Spleen (tissue), 11 donors: ENCODE results near the gene SPP2. TPM values are rescaled to one million over a fixed set of nuclear protein-coding genes. Genes with fewer than 3 reads are reported as not detected.

ENCODE experiments used
- DNase-seq: peaks from one replicate; pipeline ENCODE4 v3.0.0-alpha.2; 2020
- H3K27ac ChIP-seq, 8 donors: fragments of 200-600 bp; sonication (generic) in 7 of 8; 1 replicate in 4 of 8; 2 replicates in 4 of 8; pipeline versions ENCODE4 v1.5.0 to v1.8.0; 2016 to 2021; ENCODE audit warnings: inconsistent platforms in 4 of 8, mild to moderate bottlenecking in 4 of 8, moderate library complexity in 1 of 8
- H3K27me3 ChIP-seq, 7 donors: fragments of 200-600 bp; sonication (generic) in 6 of 7; replicated peaks in 1 of 7; 1 replicate in 4 of 7; 2 replicates in 3 of 7; pipeline versions ENCODE4 v1.5.0 to v1.8.0; 2016 to 2021; ENCODE audit warnings: inconsistent platforms in 3 of 7, mild to moderate bottlenecking in 1 of 7
- H3K36me3 ChIP-seq, 6 donors: fragments of 200-600 bp; sonication (generic) in 5 of 6; 1 replicate in 4 of 6; 2 replicates in 2 of 6; pipeline versions ENCODE4 v1.5.0 to v1.8.0; 2016 to 2021; ENCODE audit warnings: inconsistent platforms in 2 of 6
- H3K4me1 ChIP-seq, 6 donors: fragments of 200-600 bp; sonication (generic) in 5 of 6; 1 replicate in 3 of 6; 2 replicates in 3 of 6; pipeline versions ENCODE4 v1.5.0 to v1.8.0; 2016 to 2021; ENCODE audit warnings: inconsistent platforms in 3 of 6
- H3K4me3 ChIP-seq, 8 donors: fragments of 200-600 bp; sonication (generic) in 7 of 8; 1 replicate in 4 of 8; 2 replicates in 4 of 8; pipeline versions ENCODE4 v1.5.0 to v1.8.0; 2016 to 2021; ENCODE audit warnings: inconsistent platforms in 4 of 8, mild to moderate bottlenecking in 4 of 8, moderate library complexity in 2 of 8
- H3K9me3 ChIP-seq, 8 donors: fragments of 200-600 bp; sonication (generic) in 7 of 8; 1 replicate in 4 of 8; 2 replicates in 4 of 8; pipeline versions ENCODE4 v1.5.0 to v1.8.0; 2016 to 2021; ENCODE audit warnings: inconsistent platforms in 4 of 8
- CTCF ChIP-seq, 11 experiments: fragments of 200-600 bp in 7 of 11; fragments of 450-650 bp in 4 of 11; sonication (generic) in 4 of 11; IDR thresholded peaks in 8 of 11; conservative IDR thresholded peaks in 3 of 11; 1 replicate in 7 of 11; 2 replicates in 4 of 11; pipeline versions ENCODE4 v1.4.0 to v1.8.0; 2016 to 2021; ENCODE audit warnings: antibody characterized with exemption in 11 of 11, inconsistent platforms in 4 of 11, mild to moderate bottlenecking in 1 of 11
- POLR2A ChIP-seq, 3 donors: fragments of 450-650 bp; IDR thresholded peaks; one replicate each; pipeline ENCODE4 v1.5.1; 2017; ENCODE audit warnings: antibody characterized with exemption in 3 of 3, mild to moderate bottlenecking in 1 of 3
- POLR2AphosphoS5 ChIP-seq, 3 donors: sonication (generic); formaldehyde crosslinking; IDR thresholded peaks; one replicate each; pipeline ENCODE4 v1.5.1; 2017; ENCODE audit warnings: antibody characterized with exemption in 3 of 3
- whole genome bisulfite sequencing, 5 donors: extraction: QIAGEN DNeasy Blood & Tissue Kit in 3 of 5; methylation state at CpG; one replicate each; pipeline versions ENCODE4 v1.1.5 to v1.1.7; 2013 to 2018; 5-methylcytosine and 5-hydroxymethylcytosine counted together
- intact Hi-C: fragments of 100-400 bp; cut with DNase I; formaldehyde crosslinking; loops from one replicate; pipeline ENCODE4 v1.15.0; 2023; ENCODE audit warnings: low total_unique reads
- polyA plus RNA-seq, 3 donors: library from polyadenylated mRNA; stranded (reverse); fragments of 200-250 nt; gene quantifications; one replicate each; pipeline ENCODE4 v1.2.1, GENCODE V29; 2013
- total RNA-seq, 7 donors: library from RNA; depleted of rRNA in 3 of 7; stranded (reverse); fragments of >200 nt in 3 of 7; fragmentation: NEBNext Ultra II Directional in 4 of 7; extraction: Animal tissue kit (Norgen Biotek cat#: 25700) in 4 of 7; gene quantifications; one replicate each; pipeline versions ENCODE4 v1.1.0 to v1.2.1, GENCODE V29; 2016 to 2021
- donor health status: healthy with polysubstance abuse.
- donor health status: DM: no; HTN: no; CAD: no; lungs with moderate emphysema.
- donor health status: DM: no; HTN: no; CAD: no.
- donor health status: Bipolar disorder and iron deficiency.
- donor health status: healthy.
- donor health status: DM: no; HTN: no; CAD: no.
- donor health status: DM: yes; HTN: yes; CAD: no.

Gene SPP2
- total and polyA plus RNA-seq, 10 donors: not detected

DNA sequence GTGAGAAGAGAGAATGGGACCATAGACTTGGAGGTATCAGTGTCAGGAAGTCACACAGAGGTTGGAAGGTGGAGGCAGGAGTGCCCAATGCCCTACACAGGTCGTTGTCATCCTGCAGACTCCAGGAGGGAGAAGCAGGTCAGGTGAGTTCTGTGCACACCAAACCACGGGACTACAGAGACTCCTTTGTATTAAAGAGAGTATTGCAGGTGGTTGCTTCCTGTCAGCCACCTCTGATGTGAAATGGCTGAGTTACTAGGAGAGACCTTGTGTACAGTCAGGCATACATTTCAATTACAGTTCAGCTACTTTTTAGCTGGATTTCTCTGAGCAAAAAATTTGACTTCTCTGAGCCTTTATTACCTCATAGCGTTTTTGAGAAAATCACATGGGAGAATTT is 51.6 kb downstream of the SPP2 start:
- Histone ChIP-seq H3K4me3 (no peak overlapping the region), H3K4me1 (peaks cover 0 to 31% (median 16%) of the 10 kb centered on the region in 6 donors), H3K9me3 (peaks cover 0 to 4% (median 0%) of the 10 kb centered on the region in 8 donors), H3K27ac (peak overlapping the region in 2 of 8 donors; percentile 4 to 37), H3K36me3 (no peaks in the 10 kb centered on the region), H3K27me3 (no peaks in the 10 kb centered on the region)
- no peak for DNase-seq
- intact Hi-C loops: no loop called here
- WGBS, 5 donors: 53 to 62% (median 55%) methylated on average over 3 of the region's 3 CpGs
- no peak for TF ChIP-seq POLR2A (IDR thresholded peaks at IDR 0.05)
- TF ChIP-seq CTCF (IDR thresholded peaks at IDR 0.05 in 8 of 11, conservative IDR thresholded peaks at IDR 0.05 in 3 of 11): peak in 2 of 11 experiments; percentile 16 to 38
- no peak for TF ChIP-seq POLR2AphosphoS5 (IDR thresholded peaks at IDR 0.05)

- Histone ChIP-seq H3K27ac (no peak overlapping the region), H3K4me1 (no peaks in the 10 kb centered on the region), H3K9me3 (peaks cover 0 to 4% (median 0%) of the 10 kb centered on the region in 8 donors), H3K27me3 (no peaks in the 10 kb centered on the region), H3K4me3 (no peak overlapping the region), H3K36me3 (no peaks in the 10 kb centered on the region)
- TF ChIP-seq CTCF (IDR thresholded peaks at IDR 0.05 in 8 of 11, conservative IDR thresholded peaks at IDR 0.05 in 3 of 11) (no peak), POLR2A (IDR thresholded peaks at IDR 0.05) (no peak), POLR2AphosphoS5 (IDR thresholded peaks at IDR 0.05) (no peak)
- 88 to 97% (median 93%) methylated on average over 1 of the region's 1 CpG for WGBS, 5 donors
- intact Hi-C loops: no loop called here
- DNase-seq: no peak
Measured at GRCh38 chr2:234107861-234108260, 57.4 kb downstream of the SPP2 start.

DNA sequence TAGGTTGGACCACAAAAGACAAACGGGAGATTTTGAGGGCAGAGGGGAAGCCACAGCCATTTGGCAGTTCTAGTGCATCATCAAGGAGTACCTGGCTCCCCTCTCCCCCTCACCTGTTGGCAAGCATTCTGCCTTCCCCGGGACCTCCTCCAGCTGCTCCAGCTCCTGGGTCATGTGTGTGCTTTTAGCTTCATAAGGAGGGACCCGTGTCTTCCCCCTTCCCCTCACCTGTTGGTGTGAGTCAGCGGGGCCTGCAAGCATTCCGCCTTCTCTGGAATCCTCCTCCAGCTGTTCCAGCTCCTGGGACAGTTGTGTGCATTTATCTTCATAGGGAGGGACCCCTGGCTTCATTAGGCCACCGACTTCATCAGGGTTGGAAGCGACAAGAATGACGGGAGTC is 58.8 kb downstream of the SPP2 start:
- no peaks in the 10 kb centered on the region for H3K36me3 ChIP-seq
- TF ChIP-seq POLR2A (IDR thresholded peaks at IDR 0.05) (no peak), POLR2AphosphoS5 (IDR thresholded peaks at IDR 0.05) (no peak), CTCF (IDR thresholded peaks at IDR 0.05 in 8 of 11, conservative IDR thresholded peaks at IDR 0.05 in 3 of 11) (no peak)
- peaks cover 0 to 4% (median 0%) of the 10 kb centered on the region in 8 donors for H3K9me3 ChIP-seq
- no peak overlapping the region for H3K4me3 ChIP-seq
- WGBS, 5 donors: 89 to 96% (median 90%) methylated on average over 8 of the region's 8 CpGs
- DNase-seq: no peak
- H3K4me1 ChIP-seq: no peaks in the 10 kb centered on the region
- H3K27ac ChIP-seq: no peak overlapping the region
- no peaks in the 10 kb centered on the region for H3K27me3 ChIP-seq
- intact Hi-C loops: no loop called here

- peaks cover 0 to 4% (median 0%) of the 10 kb centered on the region in 8 donors for H3K9me3 ChIP-seq
- no peak overlapping the region for H3K27ac ChIP-seq
- no peaks in the 10 kb centered on the region for H3K27me3 ChIP-seq
- H3K4me1 ChIP-seq: no peaks in the 10 kb centered on the region
- H3K36me3 ChIP-seq: no peaks in the 10 kb centered on the region
- no peak for DNase-seq
- H3K4me3 ChIP-seq: no peak overlapping the region
- intact Hi-C loops: no loop called here
- TF ChIP-seq POLR2AphosphoS5 (IDR thresholded peaks at IDR 0.05): no peak
Measured at GRCh38 chr2:234110219-234110618, 59.7 kb downstream of the SPP2 start.

- Histone ChIP-seq H3K27me3 (peaks cover 0 to 8% (median 0%) of the 10 kb centered on the region in 7 donors), H3K9me3 (peaks cover 0 to 4% (median 0%) of the 10 kb centered on the region in 8 donors), H3K4me1 (no peaks in the 10 kb centered on the region), H3K36me3 (no peaks in the 10 kb centered on the region), H3K27ac (no peak overlapping the region), H3K4me3 (no peak overlapping the region)
- no peak for DNase-seq
- no peak for TF ChIP-seq CTCF (IDR thresholded peaks at IDR 0.05 in 8 of 11, conservative IDR thresholded peaks at IDR 0.05 in 3 of 11)
- TF ChIP-seq POLR2A (IDR thresholded peaks at IDR 0.05): no peak
- TF ChIP-seq POLR2AphosphoS5 (IDR thresholded peaks at IDR 0.05): no peak
- WGBS, 5 donors: 67 to 95% (median 79%) methylated on average over 1 of the region's 1 CpG
- intact Hi-C loops: no loop called here
Measured at GRCh38 chr2:234111523-234111922, 61.0 kb downstream of the SPP2 start.
